NCI-H524 (cell line): ENCODE measurements around the gene BCAR3.

ENCODE experiments used
- DNase-seq, 2 experiments: peaks; one replicate each; lab custom pipeline; 2025; lab: John Stamatoyannopoulos, UW

BCAR3 gene

DNA sequence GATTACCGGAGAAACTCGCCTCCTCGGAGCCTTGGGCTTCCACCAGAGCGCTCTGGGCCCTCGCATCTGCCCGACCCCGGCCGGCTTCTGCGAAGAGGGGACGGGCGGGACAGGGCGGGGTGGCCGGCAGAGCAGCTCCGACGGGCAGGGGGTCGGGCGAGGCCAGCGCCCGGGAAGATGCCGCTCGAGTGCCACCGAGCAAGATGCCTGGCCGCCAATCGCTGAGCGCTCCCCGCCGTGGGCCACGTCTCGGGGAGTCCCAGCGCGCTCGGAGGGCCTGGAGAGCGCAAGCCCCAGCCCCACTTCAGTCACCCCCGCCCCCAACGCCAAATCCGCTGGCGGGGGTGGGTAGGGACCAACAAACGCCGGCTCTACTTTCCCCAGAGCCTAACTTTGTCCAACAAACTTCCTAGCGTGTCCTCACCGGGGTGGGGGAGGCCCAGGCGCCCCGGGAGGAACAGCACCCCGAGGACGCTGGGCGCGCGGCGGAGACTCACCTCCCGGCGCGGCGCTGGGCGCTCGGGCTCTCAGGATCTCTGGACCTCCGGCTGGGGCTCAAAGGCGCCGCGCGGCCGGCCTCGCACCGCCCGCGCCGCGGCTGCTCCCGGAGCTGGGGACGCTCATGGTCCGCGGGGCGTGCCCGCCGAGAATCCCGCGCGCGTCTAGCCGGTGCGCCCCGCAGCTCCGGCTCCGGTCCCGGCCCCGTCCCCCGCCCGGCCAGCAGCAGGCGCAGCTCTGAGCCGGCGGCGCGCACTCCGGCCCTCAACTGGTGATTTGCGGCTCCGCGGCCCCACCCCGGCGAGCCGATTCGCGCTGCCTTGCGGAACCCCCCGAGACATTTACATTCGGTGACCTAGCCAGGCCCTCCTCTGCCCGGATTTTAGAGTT lies at the start of gene BCAR3:
Gene BCAR3, minus strand, starts transcription at position 737 of the 888 bp plus-strand sequence. CDS start 6,907 bp downstream, outside the sequence.
- DNase-seq: peak; percentile 32 to 51

DNA sequence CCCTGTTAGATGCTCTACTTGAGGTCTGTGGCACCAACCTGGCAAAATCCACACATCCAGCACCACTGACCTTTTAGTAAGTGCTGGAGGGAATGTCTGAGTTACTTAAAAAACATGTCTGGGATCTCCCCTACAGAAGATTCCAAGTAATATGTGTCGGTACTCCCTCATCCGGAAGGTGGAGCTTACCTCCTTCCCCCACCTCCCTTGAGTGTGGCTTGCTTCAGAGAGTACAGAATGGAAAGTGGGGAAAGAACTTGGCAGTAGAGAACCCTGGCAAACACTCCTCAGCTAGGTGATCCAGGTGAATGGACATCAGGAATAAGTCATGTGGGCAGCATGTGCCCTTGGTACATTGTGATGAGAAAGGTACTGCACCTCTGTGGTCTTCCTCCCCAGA lies 49.0 kb upstream of the BCAR3 start:
- DNase-seq: no peak

DNA sequence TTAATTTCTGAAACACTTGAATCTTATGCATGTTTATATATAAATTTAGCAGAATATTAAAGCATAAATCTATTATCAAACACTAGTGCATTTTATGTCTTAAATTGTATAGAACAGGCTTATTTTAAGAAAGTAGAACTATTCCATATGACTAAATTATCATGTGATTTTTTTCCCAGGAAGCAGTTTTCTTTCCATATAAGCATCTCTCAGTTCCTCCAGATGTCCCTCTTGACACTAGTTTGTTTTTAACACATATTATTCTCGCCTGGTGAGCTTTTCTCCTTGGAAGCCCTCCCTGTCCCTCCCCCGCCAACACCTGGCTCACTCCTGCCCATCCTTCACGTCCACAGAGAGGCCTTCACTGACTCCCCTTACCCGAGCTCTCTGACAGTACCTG lies 48.3 kb upstream of the BCAR3 start:
- DNase-seq: peak in 1 of 2 experiments; percentile 61

DNA sequence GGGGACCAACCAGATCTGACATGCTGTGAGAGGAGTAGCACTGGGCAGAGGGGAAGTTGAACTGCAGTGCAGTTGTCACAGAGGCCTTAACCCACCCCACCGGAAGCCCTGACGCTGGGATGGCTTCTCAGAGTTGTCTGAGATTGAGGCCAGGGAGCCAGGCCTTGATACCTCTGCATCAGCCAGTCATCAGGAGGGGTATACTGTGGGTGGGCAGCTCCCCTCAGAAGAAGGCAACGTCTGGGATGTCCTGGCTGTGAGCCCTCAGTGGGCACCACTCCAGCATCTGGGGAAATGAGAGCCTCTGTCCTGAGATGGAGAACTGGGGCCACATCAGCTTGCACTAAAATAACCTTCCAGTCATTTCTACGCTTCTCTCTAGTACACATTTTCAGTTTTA lies 47.9 kb upstream of the BCAR3 start:
- DNase-seq: no peak

DNA sequence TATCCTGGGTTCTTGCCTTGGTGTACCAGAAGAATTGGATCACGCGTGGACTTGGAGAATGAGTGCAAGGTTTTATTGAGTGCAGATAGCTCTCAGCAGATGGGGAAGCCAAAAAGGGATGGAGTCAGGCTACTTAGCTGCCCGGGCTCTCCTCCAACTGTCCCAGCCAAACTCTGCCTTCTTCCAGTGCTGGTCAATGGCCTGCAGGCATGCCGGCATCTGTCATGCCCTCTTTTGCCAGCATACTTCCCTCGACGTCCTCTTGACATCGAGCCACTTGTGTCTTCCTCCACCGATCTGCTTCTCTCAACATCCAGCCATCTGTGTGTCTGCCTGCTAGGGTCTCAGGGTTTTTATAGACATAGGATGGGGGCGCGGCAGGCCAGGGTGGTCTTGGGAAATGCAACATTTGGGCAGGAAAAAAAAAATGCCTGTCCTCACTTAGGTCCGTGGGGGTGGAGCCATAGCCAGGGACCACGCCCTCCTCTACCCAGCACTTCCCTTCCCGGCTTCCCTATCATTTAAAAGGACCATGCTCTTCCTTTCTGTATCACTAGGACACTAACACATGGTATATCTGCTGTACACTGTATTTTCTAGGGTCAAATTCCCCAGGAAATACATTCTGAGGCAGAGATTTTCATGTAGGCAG lies 47.0 kb upstream of the BCAR3 start:
- DNase-seq: peak; percentile 25 to 70

DNA sequence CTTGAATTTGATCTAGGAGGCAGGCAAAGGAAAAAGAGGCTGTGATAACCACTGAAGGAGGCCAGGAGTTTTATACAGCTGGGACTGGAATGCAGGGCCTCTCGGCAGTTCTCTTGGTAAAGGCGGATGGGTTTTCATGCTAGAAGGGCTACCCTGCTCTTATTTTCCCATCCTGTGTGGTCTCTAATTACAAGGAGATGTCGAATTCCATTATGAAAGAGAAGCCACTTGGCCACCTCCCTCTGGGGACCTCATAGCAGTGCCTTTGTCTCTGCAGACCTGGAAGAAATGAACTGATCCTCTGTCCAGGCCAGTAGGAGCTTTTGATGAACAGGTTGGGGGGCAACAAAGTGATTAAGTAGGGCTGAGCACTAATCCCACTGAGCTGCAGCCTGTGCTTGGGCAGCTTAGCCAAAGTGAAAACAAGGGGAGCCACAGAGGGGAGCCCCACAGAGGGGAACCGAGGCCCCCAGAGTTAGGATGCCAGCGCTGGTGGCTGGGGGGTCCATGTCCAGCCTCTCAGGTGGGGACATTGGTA lies 42.2 kb upstream of the BCAR3 start:
- peak in 1 of 2 experiments; percentile 19 for DNase-seq

DNA sequence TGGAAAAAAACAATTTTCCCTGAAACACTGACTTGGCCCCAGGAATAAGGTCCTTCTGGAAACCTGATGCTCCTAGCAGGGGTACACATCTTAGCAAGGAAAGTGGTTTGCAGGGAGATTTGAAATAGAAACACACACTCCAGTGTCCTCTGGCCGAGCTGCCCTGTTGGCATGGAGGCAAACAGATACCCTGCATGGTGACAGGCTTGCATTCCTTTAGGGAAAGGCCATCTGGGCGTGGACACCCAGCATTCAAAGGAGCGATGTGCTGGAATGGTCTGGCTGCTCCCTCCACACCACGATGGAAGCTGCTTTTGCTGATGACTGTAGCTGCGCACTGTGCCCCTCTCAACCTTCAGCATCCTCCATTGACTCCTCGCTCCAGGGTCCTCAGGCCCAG lies 41.5 kb upstream of the BCAR3 start:
- DNase-seq: no peak

DNA sequence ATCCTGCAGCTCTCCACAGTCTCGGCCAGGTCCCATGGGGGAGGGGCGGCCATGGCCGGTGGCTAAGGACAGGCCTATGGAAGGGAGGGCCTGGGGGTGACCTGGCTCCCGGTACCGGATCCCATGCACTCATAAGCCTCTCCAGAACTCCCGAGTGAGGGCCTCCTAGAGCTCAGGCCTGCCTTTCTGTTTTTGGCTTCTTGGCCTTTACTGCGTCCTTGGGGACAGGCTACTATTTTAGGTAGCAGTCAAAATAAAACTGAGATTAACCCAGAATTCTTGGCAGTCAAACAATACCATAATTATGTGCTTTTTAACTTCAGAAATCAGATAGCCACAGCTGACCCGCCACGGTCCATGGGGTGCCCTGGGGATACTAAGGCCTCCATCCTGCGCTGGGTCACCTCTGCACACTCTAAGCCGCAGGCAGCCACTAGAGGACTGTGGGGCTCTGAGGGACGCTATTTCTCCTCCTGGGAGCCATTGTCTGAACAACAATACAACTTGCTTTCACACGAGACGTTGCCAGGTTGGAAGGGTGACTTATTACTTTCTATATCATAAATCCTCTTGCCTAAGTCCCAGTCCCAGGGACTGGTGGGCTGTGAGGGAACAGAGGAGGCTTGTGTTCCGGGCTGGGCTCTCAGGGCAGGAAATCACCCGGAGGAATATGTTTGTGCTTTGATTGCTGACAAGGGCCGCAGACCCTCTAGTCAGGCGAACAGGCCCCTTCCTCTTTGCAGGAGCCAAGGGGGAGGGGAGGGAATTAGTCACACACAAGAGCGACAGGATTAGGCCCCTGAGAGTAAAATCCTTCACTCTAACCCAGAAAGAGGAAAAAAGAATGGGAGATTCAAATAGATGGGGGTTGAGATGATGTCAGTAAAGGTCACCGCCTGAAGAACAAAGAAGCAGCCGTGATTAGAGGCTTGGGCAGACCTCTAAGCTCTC lies 40.7 kb upstream of the BCAR3 start:
- no peak for DNase-seq

DNA sequence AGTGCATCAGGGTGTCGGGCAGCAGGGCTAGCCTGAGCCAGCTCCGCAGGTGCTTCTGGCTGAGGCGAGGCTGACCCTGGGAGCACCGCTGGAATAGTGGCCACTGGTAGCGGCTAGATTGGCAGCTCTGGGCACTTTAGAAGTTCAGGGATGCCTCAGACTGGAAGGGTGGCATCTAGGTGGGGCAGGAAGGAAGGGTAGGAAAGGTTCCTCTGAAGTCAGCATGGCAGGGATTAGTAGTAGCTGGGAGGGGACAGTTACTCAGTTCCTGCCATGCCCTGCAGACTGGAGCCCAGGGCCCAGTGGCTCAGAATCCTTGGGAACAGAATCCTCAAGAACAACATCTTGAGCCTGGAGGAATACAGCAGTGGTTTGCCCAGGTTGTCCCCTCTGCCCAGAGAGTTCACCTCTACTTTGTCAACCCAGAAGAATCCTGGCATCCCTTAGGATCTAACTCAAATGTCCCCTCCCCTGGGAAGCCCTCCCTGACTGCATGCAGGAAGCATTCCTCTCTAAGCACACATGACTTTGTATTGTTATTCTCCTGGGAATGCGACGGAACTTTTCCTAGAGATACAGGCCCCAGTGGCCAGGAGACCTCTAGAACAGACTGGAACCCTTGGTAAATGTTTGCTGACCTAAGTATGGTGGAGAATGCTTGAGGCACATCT lies 39.5 kb upstream of the BCAR3 start:
- no peak for DNase-seq

DNA sequence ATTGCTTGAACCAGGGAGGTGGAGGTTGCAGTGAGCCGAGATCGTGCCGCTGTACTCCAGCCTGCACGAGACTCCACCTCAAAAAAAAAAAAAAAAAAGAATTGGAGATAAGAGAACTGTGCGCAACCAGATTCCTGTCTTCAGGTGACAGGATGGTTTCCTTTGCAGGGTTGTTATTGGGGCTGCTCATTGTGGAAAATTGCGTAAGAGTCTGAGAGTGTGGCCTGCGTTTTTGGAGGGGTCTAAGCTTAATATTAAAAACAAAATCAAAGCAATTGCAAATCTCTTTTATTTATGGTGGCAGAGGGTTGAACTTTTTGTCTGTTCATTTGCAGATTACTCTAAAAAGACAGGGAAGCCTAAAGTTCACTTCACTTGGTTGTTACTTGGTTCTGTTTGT lies 36.0 kb upstream of the BCAR3 start:
- no peak for DNase-seq

DNA sequence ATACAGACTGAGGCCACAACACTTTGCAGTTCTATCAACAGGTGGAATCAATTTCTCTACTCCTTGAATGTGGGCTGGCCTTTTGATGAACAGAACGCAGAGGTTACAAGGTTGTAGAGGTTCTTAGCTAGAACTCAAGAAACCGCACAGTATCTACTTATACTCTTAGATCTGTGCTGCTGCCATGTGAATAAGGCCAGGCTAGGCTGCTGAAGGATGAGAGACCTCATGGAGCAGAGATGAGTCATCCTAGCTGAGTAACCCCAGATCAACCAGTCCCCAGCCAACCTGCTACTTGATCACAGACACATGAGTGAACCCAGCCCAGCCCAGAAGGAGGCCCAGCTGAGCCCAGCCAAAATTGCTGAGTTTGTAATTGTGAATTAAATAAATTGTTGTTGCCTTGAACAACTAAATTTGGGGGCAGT lies 35.3 kb upstream of the BCAR3 start:
- DNase-seq: no peak

DNA sequence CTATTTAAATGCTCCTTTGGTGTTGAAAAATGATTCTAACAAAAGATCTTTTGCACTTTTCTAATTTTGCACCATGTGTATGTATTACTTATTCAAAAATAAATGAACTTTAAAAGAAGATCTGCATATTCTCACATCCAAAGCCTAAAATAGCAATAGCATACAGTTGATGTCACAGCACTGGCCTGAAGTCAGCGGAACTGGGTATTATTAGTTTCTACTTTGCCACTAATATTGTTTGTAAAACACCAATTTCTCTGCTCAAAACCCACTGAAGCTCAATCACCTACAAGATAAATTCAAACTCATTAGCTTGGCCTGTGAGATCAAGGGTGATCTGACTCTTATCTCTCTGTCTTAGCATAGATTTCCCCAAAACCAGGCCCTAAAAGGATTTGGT lies 34.5 kb upstream of the BCAR3 start:
- DNase-seq: no peak

DNA sequence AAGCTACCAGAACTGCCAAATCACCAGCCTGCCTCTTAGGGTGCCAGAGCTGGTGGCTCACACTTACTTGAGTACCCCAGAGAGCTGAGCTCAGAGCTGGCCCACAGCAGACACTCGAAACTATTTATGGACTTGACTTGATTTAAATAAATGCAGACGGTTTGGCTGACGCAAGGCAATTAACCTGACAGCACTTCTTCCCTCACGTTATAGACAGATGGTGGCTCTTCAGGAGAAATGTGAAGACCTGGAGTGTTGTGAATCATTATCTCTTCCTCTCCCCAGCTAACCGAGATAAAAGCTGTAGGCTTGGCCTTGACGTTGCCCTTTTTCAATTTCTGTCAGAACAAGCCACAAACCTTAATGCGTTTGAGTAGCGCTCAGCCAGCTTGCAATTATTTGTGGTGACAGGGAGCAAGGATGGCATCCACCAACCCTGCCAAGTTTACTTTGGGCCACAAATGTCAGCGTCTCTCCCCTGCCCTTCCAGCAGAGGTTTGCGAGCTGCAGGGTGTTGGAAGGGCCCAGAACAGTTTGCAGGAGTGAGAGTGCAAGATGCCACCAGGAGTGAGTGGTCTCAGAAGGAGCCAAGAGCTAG lies 34.0 kb upstream of the BCAR3 start:
- peak; percentile 89 to 97 for DNase-seq

DNA sequence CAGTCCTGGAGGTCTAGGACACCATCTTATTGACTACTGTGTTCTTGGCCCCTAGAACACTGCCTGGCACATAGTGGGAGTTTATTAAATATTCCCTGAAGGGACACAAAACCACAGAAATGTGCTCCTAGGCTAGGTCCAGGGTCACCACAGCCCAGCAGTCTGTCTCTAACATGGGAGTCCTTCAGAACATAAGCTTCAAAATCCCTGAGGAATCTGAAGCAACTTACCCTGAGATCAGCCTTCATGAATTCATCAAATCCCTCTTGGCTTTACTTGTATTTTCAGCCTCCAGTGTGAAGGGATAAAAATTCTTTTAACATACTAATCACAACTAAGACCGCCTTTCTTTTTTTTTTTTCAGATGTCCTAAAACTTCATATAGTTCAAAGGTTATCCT lies 32.7 kb upstream of the BCAR3 start:
- DNase-seq: peak in 1 of 2 experiments; percentile 33

DNA sequence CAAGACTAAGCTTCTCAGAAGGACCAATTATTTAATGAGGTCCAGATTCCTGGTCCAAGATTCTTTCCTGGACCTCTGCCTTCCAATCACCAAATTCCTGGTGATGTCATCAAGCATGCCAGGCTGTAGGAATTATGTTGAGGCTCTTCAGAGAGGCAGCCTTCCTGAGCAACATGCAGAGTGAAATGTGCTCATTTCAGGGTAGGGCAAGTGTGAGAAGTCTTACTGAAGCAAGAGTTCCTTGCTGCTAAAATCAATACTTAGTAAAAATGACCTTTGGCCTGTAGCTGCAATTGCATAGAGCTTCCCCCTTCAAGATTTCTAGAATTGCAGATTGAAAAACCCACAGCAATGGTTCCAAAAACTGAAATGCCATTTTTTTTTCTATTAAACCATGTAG lies 31.7 kb upstream of the BCAR3 start:
- DNase-seq: no peak

DNA sequence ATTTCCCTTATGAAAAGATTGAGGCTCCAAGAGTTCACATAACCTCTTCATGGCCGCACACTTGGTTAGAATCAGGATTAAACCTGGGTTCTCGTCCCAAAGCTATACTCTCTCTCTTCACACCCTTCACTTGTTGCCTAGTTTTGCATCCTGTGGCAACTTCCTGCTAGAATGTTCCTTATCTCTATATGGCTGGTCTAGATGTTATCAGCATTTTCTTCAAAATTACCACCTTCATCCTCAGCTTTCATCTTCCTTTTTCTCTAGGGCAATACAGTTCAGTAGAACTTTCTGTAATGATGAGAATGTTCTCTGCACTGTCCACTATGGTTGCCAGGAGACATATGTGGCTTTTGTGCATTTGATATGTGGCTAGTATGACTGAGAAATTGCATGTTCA lies 31.1 kb upstream of the BCAR3 start:
- no peak for DNase-seq

DNA sequence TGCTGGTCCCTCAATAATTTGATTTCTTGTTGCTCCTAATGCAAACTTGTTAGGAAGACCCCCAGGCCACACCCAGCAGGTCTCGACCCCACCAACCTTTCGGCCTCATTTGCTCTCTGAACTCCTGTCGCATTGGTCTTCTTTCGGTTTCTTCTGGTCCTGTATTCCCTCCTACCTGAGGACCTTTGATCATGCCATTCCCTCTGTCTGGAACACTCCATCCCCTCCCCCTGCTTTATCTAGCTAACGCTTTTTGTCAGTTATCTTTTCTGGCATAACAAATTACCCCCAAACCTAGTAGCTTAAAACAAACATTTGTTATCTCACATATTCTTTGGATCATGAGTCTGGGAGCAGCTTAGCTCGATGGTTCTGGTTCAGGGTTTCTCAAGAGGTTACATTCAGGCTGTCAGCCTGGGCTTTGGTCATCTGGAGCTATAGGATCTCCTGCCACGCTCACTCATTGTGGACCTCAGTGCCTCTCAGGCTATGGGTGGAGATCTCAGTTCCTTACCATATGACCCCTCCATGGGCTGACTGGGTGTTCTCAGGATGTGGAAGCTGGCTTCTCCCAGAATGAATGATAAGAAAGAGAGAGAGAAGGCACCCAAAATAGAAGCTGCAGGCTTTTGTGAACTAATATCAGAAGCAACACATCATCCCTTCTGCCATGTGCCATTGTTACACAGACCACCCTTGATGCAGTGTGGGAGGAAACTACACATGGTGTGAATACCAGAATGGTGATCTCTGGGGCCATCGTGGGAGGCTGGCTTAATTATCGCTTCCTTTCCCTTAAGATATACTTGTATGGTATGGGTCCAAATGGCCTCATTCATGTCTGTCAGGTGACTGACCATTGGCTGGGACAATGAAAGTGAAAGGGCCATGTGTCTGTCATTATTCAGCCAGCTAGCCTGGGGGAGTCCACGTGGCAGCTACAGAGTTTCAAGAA lies 29.1 kb upstream of the BCAR3 start:
- DNase-seq: no peak

DNA sequence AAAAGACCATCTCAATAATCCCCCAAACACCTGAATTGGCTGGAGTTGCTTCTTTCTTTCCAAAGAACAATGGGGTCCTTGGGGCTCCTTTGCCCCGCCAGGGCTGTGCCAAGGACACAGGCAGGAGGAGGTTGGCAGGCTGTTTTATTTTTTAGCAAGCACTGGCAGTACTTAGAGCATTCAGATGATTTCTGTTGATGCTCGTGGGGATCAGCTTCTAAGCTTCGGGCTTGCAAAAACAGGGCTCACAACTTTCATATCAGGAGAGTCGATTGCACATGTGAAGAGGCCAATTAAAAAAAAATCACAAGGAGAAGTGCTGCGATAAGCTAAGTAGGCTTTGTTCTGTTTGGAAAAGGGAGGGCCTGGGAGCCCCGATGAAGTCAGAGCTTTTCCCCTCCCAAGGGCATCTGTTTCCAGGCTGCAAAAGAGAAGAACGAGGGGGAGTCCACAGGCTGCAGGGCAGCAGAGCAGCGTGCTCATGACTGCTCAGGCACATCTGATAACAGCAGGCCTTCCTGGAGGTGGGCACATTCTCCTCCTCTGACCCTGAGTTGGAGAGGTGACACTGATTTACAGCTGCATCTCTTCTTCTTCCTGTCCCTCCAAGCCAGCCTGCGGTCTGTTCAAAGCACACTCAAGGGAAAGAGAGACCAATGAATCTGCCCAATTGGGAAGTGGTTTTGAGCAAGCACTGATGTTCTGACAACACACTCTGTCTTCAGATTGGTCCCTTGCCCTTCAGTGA lies 27.3 kb upstream of the BCAR3 start:
- DNase-seq: peak; percentile 77 to 90

DNA sequence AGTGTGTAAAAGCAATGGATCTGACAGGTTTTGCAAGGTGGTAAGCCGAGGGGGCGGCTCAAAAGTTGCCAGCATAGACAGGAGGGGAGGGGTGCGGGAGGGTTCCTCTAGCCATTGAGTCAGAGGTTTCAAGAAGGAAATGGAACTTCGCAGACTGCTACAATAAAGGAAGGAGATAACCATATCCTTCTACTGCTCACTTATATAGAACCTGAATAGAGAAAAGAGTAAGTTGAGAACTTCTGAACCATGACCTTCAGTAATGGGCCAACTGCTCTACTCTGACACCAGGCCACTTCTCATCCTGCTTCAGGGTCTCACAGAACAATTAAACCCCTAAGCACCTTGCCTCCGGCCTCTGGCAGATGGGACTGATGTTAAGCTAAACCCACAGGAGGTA lies 26.3 kb upstream of the BCAR3 start:
- DNase-seq: peak; percentile 19 to 68
